ENCODE measurements around the gene DBP.
A peak's percentile ranks its signal among the peaks of the same experiment; 100 is the strongest.

DBP gene

DNA sequence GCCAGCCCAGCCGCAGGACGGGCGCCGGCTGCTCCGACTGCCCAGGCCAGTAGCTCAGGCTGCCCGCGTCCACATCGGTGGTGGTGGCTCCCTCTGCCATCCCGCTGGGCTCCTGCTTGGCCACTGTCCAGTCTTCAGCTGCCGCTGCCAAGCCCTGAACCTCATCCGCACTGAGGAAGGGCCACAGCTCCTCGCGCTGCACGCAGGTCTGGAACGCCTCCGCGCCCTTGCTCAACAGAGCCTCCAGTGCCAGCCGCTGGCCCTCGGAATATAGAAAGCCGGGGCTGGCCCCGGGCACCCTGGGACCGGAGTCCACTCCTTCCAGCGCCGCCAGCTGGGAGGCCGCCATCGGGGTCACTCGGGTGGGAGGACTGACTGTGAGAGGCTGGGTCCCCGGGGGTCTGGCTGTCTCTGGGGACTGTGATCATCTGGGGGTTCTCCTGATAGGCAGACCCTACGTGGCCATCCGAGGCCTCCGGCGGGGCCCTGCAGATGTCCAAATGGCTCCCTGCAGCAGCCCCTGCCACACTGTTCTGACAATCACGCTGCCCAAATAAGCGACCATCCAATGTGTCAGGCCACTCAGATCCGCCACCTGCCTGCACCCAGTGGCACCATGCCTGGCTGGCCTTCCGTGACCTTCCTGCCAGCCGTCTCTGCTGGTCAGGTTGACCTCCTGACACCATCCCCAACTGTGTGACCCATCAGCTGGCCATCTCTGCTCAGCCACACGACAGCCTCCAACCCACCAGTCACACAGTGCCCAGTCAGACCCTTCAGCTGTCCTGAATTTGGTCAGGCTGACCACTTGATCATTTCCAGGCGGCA is 23.9 kb downstream of the DBP start:
- no peak for DNase-seq (ENCODE audit: low read depth in 2 of 2)

GRCh38 chr19:48611872-48612271 is 25.3 kb downstream of the DBP start:
- DNase-seq (ENCODE audit: low read depth in 2 of 2), result no peak

DNA sequence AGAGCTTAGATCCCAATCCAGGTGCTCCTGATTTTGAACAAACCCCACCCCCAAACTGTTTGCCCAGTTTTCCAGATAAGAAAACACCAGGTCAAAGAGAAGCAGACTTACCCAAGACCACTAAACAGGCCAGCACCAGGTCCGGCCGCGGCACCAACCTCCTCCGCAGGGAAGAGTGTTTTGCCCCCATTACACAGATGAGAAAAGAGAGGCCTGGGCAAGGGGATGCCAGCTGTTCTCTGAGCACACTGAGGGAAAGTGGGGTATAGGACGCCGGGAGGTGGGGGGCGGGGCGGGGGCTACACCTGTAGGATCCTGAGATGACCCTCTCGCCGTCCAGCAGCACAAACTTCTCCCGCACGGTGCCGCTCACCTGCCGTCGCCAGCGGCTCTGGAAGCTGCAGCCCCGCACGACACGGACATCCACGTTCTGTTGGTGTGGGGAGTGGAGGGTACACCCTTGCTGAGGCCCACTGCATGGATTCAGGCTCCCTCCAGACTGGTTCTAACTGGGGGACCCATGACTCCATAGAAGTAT is 27.5 kb downstream of the DBP start:
- no peak for DNase-seq (ENCODE audit: low read depth in 2 of 2)

DNA sequence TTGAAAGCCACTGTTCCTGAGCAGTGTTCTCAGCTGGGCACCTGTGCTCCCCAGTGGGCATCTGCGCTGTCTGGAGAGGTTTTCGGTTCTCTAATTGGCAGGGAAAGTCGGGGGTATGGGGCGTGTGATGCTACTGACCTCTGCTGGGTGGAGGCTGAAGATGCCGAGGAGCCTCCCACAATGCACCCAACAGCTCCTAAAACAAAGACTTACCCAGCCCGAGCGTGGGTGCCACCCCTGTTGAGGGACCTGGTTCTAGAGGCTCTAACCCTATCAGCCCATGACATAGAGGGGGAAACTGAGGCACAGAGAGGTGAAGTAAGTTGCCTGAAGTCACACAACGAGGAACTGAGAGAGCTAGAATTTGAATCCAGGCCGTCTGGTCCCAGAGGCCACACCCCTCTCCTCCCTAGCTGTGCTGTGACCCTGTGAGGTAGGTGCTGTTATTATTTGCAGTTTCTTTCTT is 28.3 kb downstream of the DBP start:
- no peak for DNase-seq (ENCODE audit: low read depth in 2 of 2)

- DNase-seq (ENCODE audit: low read depth in 2 of 2), result no peak
These were observed 29.8 kb downstream of the DBP start for GRCh38 chr19:48607359-48607755.

GRCh38 chr19:48606463-48607358 is 30.5 kb downstream of the DBP start, which contains the start of gene SPACA4:
Gene SPACA4, plus strand, starts transcription at chr19:48606742. Its CDS starts 237 bp downstream, at chr19:48606979.
- DNase-seq (ENCODE audit: low read depth in 2 of 2), result no peak

GRCh38 chr19:48603850-48604249 is 33.3 kb downstream of the DBP start:
- no peak for DNase-seq (ENCODE audit: low read depth in 2 of 2)

- no peak for DNase-seq (ENCODE audit: low read depth in 2 of 2)
These were observed 33.7 kb downstream of the DBP start for GRCh38 chr19:48603449-48603848.

DNA sequence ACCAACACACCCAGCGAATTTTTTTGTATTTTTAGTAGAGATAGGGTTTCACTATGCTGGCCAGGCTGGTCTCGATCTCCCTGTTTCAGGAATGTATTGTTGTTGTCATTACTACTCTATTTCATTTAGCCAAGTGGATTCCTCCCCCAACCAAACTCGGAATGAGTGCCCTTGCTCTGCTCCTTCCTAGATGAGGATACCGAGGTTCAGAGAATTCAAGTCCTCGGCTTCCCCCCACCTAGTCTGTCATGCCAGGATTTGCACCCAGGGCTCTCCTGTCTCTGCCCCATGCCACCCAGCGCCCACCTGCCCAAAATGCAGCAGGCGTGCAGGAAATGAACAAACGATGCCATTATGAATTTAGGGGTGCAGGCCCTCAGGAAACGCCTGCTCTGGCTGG is 34.2 kb downstream of the DBP start:
- no peak for DNase-seq (ENCODE audit: low read depth in 2 of 2)

DNA sequence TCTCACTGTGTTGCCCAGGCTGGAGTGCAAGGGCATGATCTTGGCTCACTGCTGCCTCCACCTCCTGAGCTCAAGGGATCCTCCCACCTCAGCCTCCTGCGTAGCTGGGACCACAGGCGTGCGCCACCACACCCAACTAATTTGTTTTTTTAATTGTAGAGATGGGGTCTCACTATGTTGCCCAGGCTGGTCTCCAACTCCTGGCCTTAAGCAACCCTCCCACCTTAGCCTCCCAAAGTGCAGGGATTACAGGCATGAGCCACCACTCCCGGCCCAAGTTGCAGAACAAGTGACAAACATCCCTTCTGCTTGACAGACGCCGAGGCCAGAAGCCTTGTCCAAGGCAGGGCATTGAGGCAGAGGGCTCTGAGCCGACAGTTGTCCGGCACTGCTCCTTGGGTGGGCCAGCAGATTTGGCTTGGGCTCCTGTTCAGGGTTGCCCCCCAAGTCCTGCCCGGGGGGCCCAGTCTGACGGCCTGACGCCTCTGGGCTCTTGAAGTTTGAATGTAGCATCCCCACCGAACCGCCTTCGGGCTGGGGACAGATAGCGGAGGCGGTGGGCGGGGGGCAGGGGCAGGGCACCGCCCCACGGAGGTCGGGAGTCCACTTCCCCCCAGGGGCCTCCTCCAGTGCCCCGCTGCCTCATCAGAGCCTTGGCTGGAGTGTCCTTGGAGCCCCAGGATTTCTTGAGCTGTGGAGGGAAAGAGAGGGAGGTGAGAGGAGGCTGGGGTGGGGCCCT is 36.3 kb downstream of the DBP start:
- DNase-seq (ENCODE audit: low read depth in 2 of 2), result no peak

DNA sequence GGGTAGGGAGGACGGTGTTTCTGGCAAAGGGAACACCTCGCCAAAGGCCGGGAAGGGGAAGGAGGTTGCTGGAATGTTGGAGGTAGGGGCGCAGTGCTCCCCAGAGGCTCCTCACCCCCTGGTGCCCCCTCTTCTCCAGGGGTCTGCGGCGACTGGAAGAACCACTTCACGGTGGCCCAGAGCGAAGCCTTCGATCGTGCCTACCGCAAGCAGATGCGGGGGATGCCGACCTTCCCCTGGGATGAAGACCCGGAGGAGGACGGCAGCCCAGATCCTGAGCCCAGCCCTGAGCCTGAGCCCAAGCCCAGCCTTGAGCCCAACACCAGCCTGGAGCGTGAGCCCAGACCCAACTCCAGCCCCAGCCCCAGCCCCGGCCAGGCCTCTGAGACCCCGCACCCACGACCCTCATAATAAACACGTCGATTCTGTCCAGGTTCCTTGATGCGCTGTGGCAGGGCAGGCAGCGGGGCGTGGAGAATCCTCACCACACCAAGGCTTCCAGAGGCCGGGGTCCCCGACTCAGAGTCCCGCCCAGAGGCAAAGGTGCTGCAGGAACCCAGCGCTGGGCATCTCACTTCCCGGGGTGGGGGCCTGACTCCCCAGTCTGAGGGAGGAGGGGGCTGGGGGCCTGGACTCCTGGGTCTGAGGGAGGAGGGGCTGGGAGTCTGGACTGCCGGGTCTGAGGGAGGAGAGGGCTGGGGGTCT is 38.0 kb downstream of the DBP start:
- no peak for DNase-seq (ENCODE audit: low read depth in 2 of 2)

DNA sequence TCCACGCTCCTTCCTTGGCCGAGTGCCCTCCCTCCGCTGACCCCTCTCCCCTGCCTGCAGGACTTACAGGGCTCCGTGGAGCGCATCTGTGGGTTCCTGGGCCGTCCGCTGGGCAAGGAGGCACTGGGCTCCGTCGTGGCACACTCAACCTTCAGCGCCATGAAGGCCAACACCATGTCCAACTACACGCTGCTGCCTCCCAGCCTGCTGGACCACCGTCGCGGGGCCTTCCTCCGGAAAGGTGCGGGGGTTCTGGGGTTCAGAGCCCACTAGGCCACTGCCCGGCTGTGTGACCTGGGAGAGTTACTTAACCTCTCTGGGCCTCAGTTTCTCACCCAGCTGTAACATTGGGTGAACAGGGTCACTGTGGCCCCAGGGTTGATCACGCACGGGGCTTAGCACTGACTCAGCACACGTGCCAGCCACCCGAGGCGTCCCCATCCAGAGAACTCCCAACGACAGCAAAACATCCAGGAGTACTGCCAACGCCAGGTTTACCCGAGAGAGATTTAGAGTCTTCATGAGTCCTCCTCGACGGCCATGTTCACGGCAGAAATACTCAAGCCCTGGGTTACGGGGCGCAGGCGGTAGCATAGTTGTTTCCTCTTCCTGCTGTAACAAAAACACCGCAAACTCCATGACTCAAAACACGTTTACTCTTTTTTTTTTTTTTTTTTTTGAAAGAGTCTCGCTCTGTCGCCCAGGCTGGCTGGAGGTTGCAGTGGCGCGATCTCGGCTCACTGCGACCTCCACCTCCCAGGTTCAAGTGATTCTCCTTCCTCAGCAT is 40.3 kb downstream of the DBP start:
- no peak for DNase-seq (ENCODE audit: low read depth in 2 of 2)

- no peak for DNase-seq (ENCODE audit: low read depth in 2 of 2)
These were observed 40.9 kb downstream of the DBP start for GRCh38 chr19:48596237-48596636.

GRCh38 chr19:48595833-48596232 is 41.3 kb downstream of the DBP start:
- DNase-seq (ENCODE audit: low read depth in 2 of 2), result no peak

- DNase-seq (ENCODE audit: low read depth in 2 of 2), result no peak
These were observed 42.0 kb downstream of the DBP start for GRCh38 chr19:48595171-48595570.

- no peak for DNase-seq (ENCODE audit: low read depth in 2 of 2)
These were observed 46.2 kb downstream of the DBP start for GRCh38 chr19:48591021-48591420.

- peak; percentile 62 to 64 for DNase-seq (ENCODE audit: low read depth in 2 of 2)
These were observed 48.3 kb downstream of the DBP start for GRCh38 chr19:48588670-48589401.

DNA sequence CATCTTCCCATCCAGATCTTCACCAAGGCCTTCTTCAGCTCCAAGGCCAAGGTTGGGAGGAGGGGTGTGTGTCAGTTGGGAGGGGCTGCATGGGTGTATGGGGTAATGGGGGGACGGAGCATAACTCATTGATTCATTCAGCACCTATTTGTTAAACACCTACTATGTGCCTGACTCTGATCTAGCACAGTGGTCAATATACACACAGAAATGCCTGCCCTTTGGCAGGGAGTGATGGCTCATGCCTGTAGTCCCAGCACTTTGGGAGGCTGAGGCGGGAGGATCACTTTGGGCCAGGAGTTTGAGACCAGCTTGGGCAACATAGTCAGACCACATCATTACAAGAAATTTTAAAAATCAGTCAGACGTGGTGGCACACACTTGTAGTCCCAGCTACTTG is 49.8 kb downstream of the DBP start:
- DNase-seq (ENCODE audit: low read depth in 2 of 2), result no peak

DNA sequence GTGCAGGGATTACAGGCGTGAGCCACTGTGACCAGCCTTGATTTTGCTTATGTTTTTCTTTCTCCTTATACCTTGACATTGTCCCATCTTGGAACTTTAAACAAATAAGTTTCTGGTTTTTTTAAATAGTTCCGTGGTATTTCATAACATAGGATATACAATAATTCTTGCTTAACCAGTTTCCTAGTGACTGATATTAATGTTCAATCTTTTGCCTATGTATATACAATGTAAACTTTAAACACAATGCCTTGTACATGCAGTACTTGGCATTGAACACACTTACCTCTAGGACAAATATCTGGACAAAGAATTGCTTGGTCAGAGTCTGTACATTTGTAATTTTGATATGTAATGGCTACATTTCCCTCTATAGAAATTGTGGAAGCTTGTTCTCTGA is 55.0 kb downstream of the DBP start:
- DNase-seq (ENCODE audit: low read depth in 2 of 2), result no peak

All from activated CD8-positive, alpha-beta memory T cell treated with anti-CD3 and anti-CD28 coated beads for 4 hours (primary cell).